ENCODE measurements around the gene EIF1AX. TPM values are rescaled to one million over a fixed set of nuclear protein-coding genes. Genes with fewer than 3 reads are reported as not detected.

EIF1AX gene
- total and polyA plus RNA-seq, 9 of the 15 experiments (the other 6 are each of a cell fraction or from before 2014, with no cell fraction given) = 54.2 to 178 (median 73.5) TPM

DNA sequence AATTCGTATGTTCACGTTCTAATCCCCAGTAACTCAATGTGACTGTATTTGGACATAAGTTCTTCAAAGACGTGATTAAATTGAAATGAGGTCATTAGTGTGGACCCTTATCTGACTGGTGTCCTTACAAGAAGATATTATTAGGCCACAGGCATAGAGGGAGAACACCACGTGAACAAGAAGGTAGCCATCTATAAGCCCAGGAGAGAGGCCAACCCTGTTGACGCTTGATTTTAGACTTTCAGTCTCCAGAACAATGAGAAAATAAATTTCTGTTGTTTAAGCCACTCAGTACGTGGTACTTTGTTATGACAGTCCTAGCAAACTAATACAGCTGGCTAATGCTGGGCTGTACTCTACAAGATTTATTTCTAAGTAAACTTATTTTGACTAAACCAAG lies 1.5 kb upstream of the EIF1AX start (continued):
- TF ChIP-seq, protein P1, sequence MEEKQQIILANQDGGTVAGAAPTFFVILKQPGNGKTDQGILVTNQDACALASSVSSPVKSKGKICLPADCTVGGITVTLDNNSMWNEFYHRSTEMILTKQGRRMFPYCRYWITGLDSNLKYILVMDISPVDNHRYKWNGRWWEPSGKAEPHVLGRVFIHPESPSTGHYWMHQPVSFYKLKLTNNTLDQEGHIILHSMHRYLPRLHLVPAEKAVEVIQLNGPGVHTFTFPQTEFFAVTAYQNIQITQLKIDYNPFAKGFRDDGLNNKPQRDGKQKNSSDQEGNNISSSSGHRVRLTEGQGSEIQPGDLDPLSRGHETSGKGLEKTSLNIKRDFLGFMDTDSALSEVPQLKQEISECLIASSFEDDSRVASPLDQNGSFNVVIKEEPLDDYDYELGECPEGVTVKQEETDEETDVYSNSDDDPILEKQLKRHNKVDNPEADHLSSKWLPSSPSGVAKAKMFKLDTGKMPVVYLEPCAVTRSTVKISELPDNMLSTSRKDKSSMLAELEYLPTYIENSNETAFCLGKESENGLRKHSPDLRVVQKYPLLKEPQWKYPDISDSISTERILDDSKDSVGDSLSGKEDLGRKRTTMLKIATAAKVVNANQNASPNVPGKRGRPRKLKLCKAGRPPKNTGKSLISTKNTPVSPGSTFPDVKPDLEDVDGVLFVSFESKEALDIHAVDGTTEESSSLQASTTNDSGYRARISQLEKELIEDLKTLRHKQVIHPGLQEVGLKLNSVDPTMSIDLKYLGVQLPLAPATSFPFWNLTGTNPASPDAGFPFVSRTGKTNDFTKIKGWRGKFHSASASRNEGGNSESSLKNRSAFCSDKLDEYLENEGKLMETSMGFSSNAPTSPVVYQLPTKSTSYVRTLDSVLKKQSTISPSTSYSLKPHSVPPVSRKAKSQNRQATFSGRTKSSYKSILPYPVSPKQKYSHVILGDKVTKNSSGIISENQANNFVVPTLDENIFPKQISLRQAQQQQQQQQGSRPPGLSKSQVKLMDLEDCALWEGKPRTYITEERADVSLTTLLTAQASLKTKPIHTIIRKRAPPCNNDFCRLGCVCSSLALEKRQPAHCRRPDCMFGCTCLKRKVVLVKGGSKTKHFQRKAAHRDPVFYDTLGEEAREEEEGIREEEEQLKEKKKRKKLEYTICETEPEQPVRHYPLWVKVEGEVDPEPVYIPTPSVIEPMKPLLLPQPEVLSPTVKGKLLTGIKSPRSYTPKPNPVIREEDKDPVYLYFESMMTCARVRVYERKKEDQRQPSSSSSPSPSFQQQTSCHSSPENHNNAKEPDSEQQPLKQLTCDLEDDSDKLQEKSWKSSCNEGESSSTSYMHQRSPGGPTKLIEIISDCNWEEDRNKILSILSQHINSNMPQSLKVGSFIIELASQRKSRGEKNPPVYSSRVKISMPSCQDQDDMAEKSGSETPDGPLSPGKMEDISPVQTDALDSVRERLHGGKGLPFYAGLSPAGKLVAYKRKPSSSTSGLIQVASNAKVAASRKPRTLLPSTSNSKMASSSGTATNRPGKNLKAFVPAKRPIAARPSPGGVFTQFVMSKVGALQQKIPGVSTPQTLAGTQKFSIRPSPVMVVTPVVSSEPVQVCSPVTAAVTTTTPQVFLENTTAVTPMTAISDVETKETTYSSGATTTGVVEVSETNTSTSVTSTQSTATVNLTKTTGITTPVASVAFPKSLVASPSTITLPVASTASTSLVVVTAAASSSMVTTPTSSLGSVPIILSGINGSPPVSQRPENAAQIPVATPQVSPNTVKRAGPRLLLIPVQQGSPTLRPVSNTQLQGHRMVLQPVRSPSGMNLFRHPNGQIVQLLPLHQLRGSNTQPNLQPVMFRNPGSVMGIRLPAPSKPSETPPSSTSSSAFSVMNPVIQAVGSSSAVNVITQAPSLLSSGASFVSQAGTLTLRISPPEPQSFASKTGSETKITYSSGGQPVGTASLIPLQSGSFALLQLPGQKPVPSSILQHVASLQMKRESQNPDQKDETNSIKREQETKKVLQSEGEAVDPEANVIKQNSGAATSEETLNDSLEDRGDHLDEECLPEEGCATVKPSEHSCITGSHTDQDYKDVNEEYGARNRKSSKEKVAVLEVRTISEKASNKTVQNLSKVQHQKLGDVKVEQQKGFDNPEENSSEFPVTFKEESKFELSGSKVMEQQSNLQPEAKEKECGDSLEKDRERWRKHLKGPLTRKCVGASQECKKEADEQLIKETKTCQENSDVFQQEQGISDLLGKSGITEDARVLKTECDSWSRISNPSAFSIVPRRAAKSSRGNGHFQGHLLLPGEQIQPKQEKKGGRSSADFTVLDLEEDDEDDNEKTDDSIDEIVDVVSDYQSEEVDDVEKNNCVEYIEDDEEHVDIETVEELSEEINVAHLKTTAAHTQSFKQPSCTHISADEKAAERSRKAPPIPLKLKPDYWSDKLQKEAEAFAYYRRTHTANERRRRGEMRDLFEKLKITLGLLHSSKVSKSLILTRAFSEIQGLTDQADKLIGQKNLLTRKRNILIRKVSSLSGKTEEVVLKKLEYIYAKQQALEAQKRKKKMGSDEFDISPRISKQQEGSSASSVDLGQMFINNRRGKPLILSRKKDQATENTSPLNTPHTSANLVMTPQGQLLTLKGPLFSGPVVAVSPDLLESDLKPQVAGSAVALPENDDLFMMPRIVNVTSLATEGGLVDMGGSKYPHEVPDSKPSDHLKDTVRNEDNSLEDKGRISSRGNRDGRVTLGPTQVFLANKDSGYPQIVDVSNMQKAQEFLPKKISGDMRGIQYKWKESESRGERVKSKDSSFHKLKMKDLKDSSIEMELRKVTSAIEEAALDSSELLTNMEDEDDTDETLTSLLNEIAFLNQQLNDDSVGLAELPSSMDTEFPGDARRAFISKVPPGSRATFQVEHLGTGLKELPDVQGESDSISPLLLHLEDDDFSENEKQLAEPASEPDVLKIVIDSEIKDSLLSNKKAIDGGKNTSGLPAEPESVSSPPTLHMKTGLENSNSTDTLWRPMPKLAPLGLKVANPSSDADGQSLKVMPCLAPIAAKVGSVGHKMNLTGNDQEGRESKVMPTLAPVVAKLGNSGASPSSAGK (IDR thresholded peaks at IDR 0.05) = peak; percentile 41
- TF ChIP-seq HDAC8 (tag; IDR thresholded peaks at IDR 0.05) (no peak), KAT2B (IDR thresholded peaks at IDR 0.05; ENCODE audit: low read depth, low read length) (no peak), ZNF197 (CRISPR knock-in tag; IDR thresholded peaks at IDR 0.05; ENCODE audit: low read depth) (no peak), ADNP (tag; IDR thresholded peaks at IDR 0.05) (no peak), ZNF609 (CRISPR knock-in tag; IDR thresholded peaks at IDR 0.05; ENCODE audit: borderline replicate concordance) (no peak), PBX2 (CRISPR knock-in tag; IDR thresholded peaks at IDR 0.05; ENCODE audit: low read depth) (no peak), PBX2 (tag; conservative IDR thresholded peaks at IDR 0.05; ENCODE audit: low read depth) (no peak)
